Activated CD4-positive, alpha-beta memory T cell treated with anti-CD3 and anti-CD28 coated beads for 36 hours (primary cell): ENCODE data around the gene STRIP1. TPM values are rescaled to one million over a fixed set of nuclear protein-coding genes. Genes with fewer than 3 reads are reported as not detected.

Experiments used
- CTCF ChIA-PET: fragments of 350-600 bp; sonication (Branson Sonifier 250); formaldehyde crosslinking; loops from one replicate; lab custom pipeline; 2021; ENCODE audit warnings: antibody characterized with exemption, inconsistent platforms; lab: Charles Lee
- POLR2A ChIA-PET: fragments of 350-600 bp; sonication (Branson Sonifier 250); formaldehyde crosslinking; loops from one replicate; lab custom pipeline; 2021; ENCODE audit warnings: antibody characterized with exemption; lab: Charles Lee
- DNase-seq: peaks from one replicate; pipeline ENCODE4 v3.0.0-alpha.2; 2020
- H3K27ac Mint-ChIP-seq: one replicate; pipeline ENCODE4 v1.8.0; 2021; ENCODE audit warnings: mixed read lengths
- H3K27me3 Mint-ChIP-seq: one replicate; pipeline ENCODE4 v1.8.0; 2021; ENCODE audit warnings: mixed read lengths
- H3K36me3 Mint-ChIP-seq: one replicate; pipeline ENCODE4 v1.8.0; 2021; ENCODE audit warnings: mixed read lengths
- H3K4me1 Mint-ChIP-seq: one replicate; pipeline ENCODE4 v1.8.0; 2021; ENCODE audit warnings: low read depth, mixed read lengths
- H3K4me3 Mint-ChIP-seq: one replicate; pipeline ENCODE4 v1.8.0; 2021; ENCODE audit warnings: mild to moderate bottlenecking, mixed read lengths
- H3K9me3 Mint-ChIP-seq: one replicate; pipeline ENCODE4 v1.8.0; 2021; ENCODE audit warnings: mixed read lengths
- intact Hi-C: fragments of 100-400 bp; cut with micrococcal nuclease; formaldehyde crosslinking; loops from one replicate; pipeline ENCODE4 v1.15.1; 2023
- total RNA-seq, 2 experiments: library from RNA; stranded (reverse); gene quantifications; one replicate each; pipeline ENCODE4 v1.2.3, GENCODE V29; 2021

The STRIP1 gene
- total RNA-seq, 2 experiments from 2014 or later, result 22.7 to 25.7 TPM

GRCh38 chr1:110035236-110035752 is 870 bp downstream of the STRIP1 start:
- peak overlapping the region; percentile 82 for H3K4me3 Mint-ChIP-seq
- no peak for DNase-seq
- no peaks in the 10 kb centered on the region for H3K27me3 Mint-ChIP-seq
- CTCF ChIA-PET, result interaction anchor here (0.9 to 14.8 kb wide), 12 partner anchors 21 to 460 kb away, joined by 3 to 186 read pairs (median 4); partner anchors contain the start of genes AHCYL1, AMPD2 and GNAT2
- peak overlapping the region; percentile 15 for H3K27ac Mint-ChIP-seq
- no peaks in the 10 kb centered on the region for H3K9me3 Mint-ChIP-seq
- H3K36me3 Mint-ChIP-seq, result peaks cover 14% of the 10 kb centered on the region
- H3K4me1 Mint-ChIP-seq, result peaks cover 54% of the 10 kb centered on the region
- POLR2A ChIA-PET, result interaction anchor here (0.7 to 1.6 kb wide), 8 partner anchors 15 to 304 kb away, joined by 3 to 7 read pairs (median 3); partner anchors contain the start of genes AHCYL1 and RBM15
- intact Hi-C loops, result loop anchor here (2.0 kb wide), 2 partner anchors 26 to 50 kb away; no protein-coding TSS in a partner anchor

DNA sequence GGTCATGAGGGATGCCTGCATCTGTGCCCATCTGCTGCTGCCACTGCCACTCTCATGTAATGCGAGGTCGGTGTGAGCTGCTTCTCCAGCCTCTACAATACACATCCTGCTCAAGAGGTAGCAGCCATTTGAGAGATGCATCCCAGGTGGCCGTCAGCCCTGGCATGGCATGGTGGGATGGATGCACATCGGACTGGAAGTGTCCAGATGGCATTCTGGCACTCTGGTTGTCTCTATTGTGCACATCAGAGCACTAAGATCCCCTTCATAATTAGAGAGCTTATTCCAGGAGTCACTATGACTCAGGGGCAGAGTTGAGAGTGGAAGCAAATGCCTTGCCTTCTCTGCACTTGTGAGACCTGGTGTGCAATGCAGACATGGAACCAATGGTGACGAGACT is 3.8 kb downstream of the STRIP1 start:
- Mint-ChIP-seq H3K4me3 (no peak overlapping the region), H3K9me3 (no peaks in the 10 kb centered on the region), H3K4me1 (peaks cover 35% of the 10 kb centered on the region), H3K36me3 (peaks cover 31% of the 10 kb centered on the region), H3K27ac (no peak overlapping the region), H3K27me3 (no peaks in the 10 kb centered on the region)
- intact Hi-C loops, result no loop called here
- no peak for DNase-seq
- ChIA-PET CTCF (interaction anchor here (2.6 to 14.8 kb wide), 2 partner anchors 9 to 18 kb away, joined by 15 to 186 read pairs; no protein-coding TSS in a partner anchor), POLR2A (no interaction called here)

DNA sequence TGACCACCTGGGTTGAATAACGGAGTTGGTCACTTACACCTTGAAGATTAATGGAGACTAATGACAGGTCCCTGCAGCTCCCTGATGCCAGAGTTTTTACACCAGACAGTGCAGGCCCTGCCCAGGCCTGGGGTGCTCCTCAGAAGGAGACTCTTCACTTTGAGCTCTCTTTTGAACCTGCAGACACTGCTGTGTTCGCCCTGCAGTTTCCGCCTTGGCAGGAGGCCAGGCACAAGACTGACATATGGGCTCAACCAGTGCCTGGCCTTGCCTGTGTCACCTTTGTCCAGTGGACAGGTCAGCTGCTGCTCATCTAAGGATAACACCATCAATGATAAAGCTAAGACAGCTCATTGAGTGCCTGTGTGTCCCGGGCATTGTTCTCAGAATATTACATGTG is 5.2 kb downstream of the STRIP1 start:
- Mint-ChIP-seq H3K27ac (no peak overlapping the region), H3K27me3 (no peaks in the 10 kb centered on the region), H3K9me3 (no peaks in the 10 kb centered on the region), H3K4me3 (no peak overlapping the region), H3K4me1 (peaks cover 24% of the 10 kb centered on the region), H3K36me3 (peaks cover 38% of the 10 kb centered on the region)
- ChIA-PET POLR2A (no interaction called here), CTCF (interaction anchor here (2.6 to 14.8 kb wide), 3 partner anchors 10 to 48 kb away, joined by 10 to 186 read pairs (median 15); no protein-coding TSS in a partner anchor)
- intact Hi-C loops, result no loop called here
- DNase-seq, result no peak

- H3K27me3 Mint-ChIP-seq, result no peaks in the 10 kb centered on the region
- H3K27ac Mint-ChIP-seq, result no peak overlapping the region
- ChIA-PET POLR2A (no interaction called here), CTCF (interaction anchor here (0.9 to 14.8 kb wide), 3 partner anchors 12 to 47 kb away, joined by 3 to 186 read pairs (median 10); no protein-coding TSS in a partner anchor)
- H3K9me3 Mint-ChIP-seq, result no peaks in the 10 kb centered on the region
- H3K36me3 Mint-ChIP-seq, result peaks cover 42% of the 10 kb centered on the region
- intact Hi-C loops, result no loop called here
- no peak overlapping the region for H3K4me3 Mint-ChIP-seq
- peaks cover 19% of the 10 kb centered on the region for H3K4me1 Mint-ChIP-seq
- DNase-seq, result peak; percentile 46
These were observed 6.1 kb downstream of the STRIP1 start for GRCh38 chr1:110040548-110040947.

DNA sequence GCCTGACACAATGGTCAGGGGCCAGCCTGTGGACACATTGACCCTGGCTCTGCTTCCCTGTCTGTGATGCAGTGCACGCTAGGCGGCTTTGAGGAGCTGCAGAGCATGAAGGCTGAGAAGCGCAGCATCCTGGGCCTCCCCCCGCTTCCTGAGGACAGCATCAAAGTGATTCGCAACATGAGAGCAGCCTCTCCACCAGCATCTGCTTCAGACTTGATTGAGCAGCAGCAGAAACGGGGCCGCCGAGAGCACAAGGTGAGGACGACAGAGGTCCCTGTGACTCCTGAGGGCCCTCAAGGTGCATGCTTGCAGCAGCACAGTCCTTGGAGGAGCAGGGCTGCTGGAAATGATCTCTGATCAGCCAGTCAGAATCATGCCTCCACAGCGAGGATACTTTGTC is 8.6 kb downstream of the STRIP1 start:
- H3K27me3 Mint-ChIP-seq, result no peaks in the 10 kb centered on the region
- ChIA-PET POLR2A (no interaction called here), CTCF (interaction anchor here (1.9 to 14.8 kb wide), 2 partner anchors 14 to 63 kb away, joined by 5 to 186 read pairs; no protein-coding TSS in a partner anchor)
- no peaks in the 10 kb centered on the region for H3K9me3 Mint-ChIP-seq
- H3K4me1 Mint-ChIP-seq, result peaks cover 4% of the 10 kb centered on the region
- no peak overlapping the region for H3K4me3 Mint-ChIP-seq
- intact Hi-C loops, result no loop called here
- no peak for DNase-seq
- H3K27ac Mint-ChIP-seq, result no peak overlapping the region
- H3K36me3 Mint-ChIP-seq, result peaks cover 58% of the 10 kb centered on the region

- intact Hi-C loops, result no loop called here
- Mint-ChIP-seq H3K36me3 (peaks cover 49% of the 10 kb centered on the region), H3K27me3 (no peaks in the 10 kb centered on the region), H3K4me1 (no peaks in the 10 kb centered on the region), H3K27ac (no peak overlapping the region), H3K9me3 (no peaks in the 10 kb centered on the region), H3K4me3 (no peak overlapping the region)
- POLR2A ChIA-PET, result interaction anchor here (0.6 kb wide), 1 partner anchor 331 kb away, joined by 3 read pairs; no protein-coding TSS in a partner anchor
- no peak for DNase-seq
- CTCF ChIA-PET, result interaction anchor here (1.0 to 14.8 kb wide), 4 partner anchors 9 to 58 kb away, joined by 3 to 186 read pairs (median 4); no protein-coding TSS in a partner anchor
These were observed 13.0 kb downstream of the STRIP1 start for GRCh38 chr1:110047463-110047862.

DNA sequence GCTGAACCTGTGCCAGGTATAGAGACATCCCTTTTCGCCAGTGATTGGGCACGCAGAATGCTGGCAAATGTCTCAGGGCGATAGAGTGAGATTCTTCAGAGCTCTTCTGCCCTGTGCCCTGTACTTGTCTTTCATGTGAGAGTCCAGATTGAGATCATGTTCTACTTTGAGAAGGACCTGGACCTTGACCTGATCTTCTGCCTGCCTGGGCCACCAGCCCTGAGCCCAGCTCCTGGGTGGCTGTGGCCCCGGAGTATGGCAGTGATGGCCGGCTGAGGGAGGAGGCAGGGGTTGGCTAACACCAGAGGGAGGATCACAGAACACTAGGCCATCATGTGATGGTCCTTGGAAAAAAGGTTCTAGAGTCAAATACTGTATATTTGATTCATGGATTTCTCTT is 13.8 kb downstream of the STRIP1 start:
- Mint-ChIP-seq H3K9me3 (no peaks in the 10 kb centered on the region), H3K4me3 (no peak overlapping the region), H3K36me3 (peaks cover 52% of the 10 kb centered on the region), H3K4me1 (no peaks in the 10 kb centered on the region), H3K27me3 (no peaks in the 10 kb centered on the region), H3K27ac (no peak overlapping the region)
- CTCF ChIA-PET, result interaction anchor here (1.0 to 14.8 kb wide), 4 partner anchors 9 to 57 kb away, joined by 3 to 186 read pairs (median 4); no protein-coding TSS in a partner anchor
- POLR2A ChIA-PET, result no interaction called here
- DNase-seq, result no peak
- intact Hi-C loops, result no loop called here

DNA sequence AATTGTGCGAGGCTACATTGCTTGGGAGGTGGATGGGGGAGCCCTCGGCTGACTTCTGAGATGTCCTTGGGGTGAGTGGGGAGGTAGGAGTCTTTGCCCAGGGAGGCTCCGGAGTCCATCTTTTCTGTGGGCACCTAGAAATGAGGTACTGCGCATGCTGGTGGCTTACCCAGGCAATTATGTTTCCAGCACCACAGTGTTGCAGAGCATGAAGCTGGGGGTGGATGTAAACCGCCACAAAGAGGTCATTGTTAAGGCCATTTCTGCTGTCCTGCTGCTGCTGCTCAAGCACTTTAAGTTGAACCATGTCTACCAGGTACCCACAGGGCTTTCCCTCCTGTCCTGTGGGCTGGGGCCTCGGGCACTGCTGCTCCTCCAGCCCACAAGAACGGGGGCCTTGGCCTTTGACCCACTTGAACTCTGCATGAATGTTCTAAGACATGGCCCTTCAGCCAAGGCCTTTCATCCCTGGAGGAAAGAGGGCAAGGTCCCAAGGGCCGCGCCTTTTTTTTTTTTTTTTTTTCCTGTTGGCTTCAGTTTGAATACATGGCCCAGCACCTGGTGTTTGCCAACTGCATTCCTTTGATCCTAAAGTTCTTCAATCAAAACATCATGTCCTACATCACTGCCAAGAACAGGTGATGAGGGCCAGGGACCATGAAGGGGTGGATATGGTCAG is 14.6 kb downstream of the STRIP1 start:
- CTCF ChIA-PET, result interaction anchor here (1.4 to 6.9 kb wide), 3 partner anchors 55 to 447 kb away, joined by 4 to 115 read pairs (median 29); no protein-coding TSS in a partner anchor
- DNase-seq, result no peak
- Mint-ChIP-seq H3K4me3 (no peak overlapping the region), H3K36me3 (peaks cover 54% of the 10 kb centered on the region), H3K27ac (no peak overlapping the region), H3K9me3 (no peaks in the 10 kb centered on the region), H3K27me3 (no peaks in the 10 kb centered on the region), H3K4me1 (no peaks in the 10 kb centered on the region)
- intact Hi-C loops, result no loop called here
- POLR2A ChIA-PET, result interaction anchor here (1.1 kb wide), 1 partner anchor 15 kb away, joined by 3 read pairs; the partner anchor contains the start of gene STRIP1

DNA sequence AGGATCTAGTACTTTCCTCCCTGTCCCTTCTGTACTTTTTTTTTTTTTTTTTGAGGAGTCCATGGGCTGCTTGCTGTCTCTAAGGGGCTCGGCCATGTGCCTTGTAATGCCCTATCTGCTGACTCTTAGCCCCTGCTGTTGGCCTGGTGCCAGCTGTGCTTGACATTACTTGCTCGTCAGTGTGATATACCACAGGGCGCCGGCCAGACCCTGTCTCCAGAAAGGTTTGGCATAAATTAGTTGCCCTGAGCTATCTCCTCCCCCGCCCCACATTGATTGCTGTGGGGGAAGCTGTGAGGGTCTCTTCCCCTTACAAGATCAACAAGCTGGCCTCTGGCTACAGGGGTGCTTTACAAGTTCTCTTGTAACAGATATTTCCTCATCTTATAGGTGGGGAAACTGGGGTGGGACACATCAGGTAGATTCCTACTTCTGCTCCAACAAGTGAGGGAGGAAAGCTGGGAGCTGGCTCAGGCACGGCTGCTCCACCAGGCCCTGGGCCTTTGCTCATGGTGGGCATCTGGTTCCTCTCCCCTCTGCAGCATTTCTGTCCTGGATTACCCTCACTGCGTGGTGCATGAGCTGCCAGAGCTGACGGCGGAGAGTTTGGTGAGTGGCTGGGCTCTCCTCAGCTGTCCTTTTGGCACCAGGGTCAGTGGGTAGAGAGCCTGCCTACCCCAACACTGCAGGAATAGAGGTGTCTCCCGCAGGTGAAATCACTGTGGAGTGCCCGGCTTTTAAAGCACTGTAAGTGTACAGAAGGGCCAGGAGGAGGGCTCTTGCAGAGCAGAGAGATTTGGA is 15.6 kb downstream of the STRIP1 start:
- no peak for DNase-seq
- H3K27ac Mint-ChIP-seq, result no peak overlapping the region
- no peaks in the 10 kb centered on the region for H3K4me1 Mint-ChIP-seq
- no peaks in the 10 kb centered on the region for H3K9me3 Mint-ChIP-seq
- H3K27me3 Mint-ChIP-seq, result no peaks in the 10 kb centered on the region
- ChIA-PET POLR2A (interaction anchor here (1.1 kb wide), 1 partner anchor 16 kb away, joined by 3 read pairs; the partner anchor contains the start of gene STRIP1), CTCF (interaction anchor here (1.4 to 12.7 kb wide), 5 partner anchors 9 to 446 kb away, joined by 4 to 186 read pairs (median 29); partner anchors contain the start of gene STRIP1)
- H3K4me3 Mint-ChIP-seq, result no peak overlapping the region
- intact Hi-C loops, result loop anchor here (5.0 kb wide), 1 partner anchor 57 kb away; no protein-coding TSS in a partner anchor
- H3K36me3 Mint-ChIP-seq, result peaks cover 53% of the 10 kb centered on the region

GRCh38 chr1:110050602-110051261 is 16.3 kb downstream of the STRIP1 start:
- CTCF ChIA-PET, result interaction anchor here (1.0 to 12.7 kb wide), 8 partner anchors 9 to 445 kb away, joined by 3 to 186 read pairs (median 18); partner anchors contain the start of gene STRIP1
- Mint-ChIP-seq H3K4me1 (no peaks in the 10 kb centered on the region), H3K36me3 (peaks cover 53% of the 10 kb centered on the region), H3K27ac (no peak overlapping the region), H3K27me3 (no peaks in the 10 kb centered on the region), H3K9me3 (no peaks in the 10 kb centered on the region), H3K4me3 (no peak overlapping the region)
- POLR2A ChIA-PET, result no interaction called here
- no peak for DNase-seq
- intact Hi-C loops, result loop anchor here (5.0 kb wide), 1 partner anchor 57 kb away; no protein-coding TSS in a partner anchor

GRCh38 chr1:110051262-110051648 is 16.8 kb downstream of the STRIP1 start:
- Mint-ChIP-seq H3K36me3 (peaks cover 52% of the 10 kb centered on the region), H3K27me3 (no peaks in the 10 kb centered on the region), H3K4me1 (no peaks in the 10 kb centered on the region), H3K4me3 (no peak overlapping the region), H3K9me3 (no peaks in the 10 kb centered on the region), H3K27ac (no peak overlapping the region)
- ChIA-PET POLR2A (no interaction called here), CTCF (interaction anchor here (1.0 to 12.7 kb wide), 8 partner anchors 9 to 444 kb away, joined by 3 to 186 read pairs (median 18); partner anchors contain the start of gene STRIP1)
- intact Hi-C loops, result loop anchor here (5.0 kb wide), 1 partner anchor 56 kb away; no protein-coding TSS in a partner anchor
- no peak for DNase-seq
